ENCODE results near the gene GTF3C5.
"Not testable (repeated sequence)": the region's sequence is repeated elsewhere in the genome, so short reads cannot be mapped to it uniquely, and the experiment has no call there.

Gene GTF3C5

GRCh38 chr9:132996526-132996925, 34.3 kb upstream of the GTF3C5 start:
- no peak for DNase-seq

GRCh38 chr9:132997591-132997990, 33.2 kb upstream of the GTF3C5 start:
- DNase-seq, result no peak

GRCh38 chr9:132998221-132998620, 32.6 kb upstream of the GTF3C5 start:
- not testable (repeated sequence) for DNase-seq

GRCh38 chr9:132998831-132999635, 31.8 kb upstream of the GTF3C5 start:
- DNase-seq, result no peak

GRCh38 chr9:133002147-133003070, 28.4 kb upstream of the GTF3C5 start:
- DNase-seq, result no peak

GRCh38 chr9:133003071-133003461, 27.7 kb upstream of the GTF3C5 start:
- DNase-seq, result no peak

GRCh38 chr9:133003671-133004090, 27.1 kb upstream of the GTF3C5 start:
- no peak for DNase-seq

GRCh38 chr9:133004091-133004998, 26.5 kb upstream of the GTF3C5 start:
- no peak for DNase-seq

GRCh38 chr9:133004999-133005760, 25.6 kb upstream of the GTF3C5 start:
- no peak for DNase-seq

GRCh38 chr9:133005957-133006356, 24.8 kb upstream of the GTF3C5 start:
- DNase-seq, result no peak

- no peak for DNase-seq
These were observed 24.0 kb upstream of the GTF3C5 start for GRCh38 chr9:133006731-133007352.

GRCh38 chr9:133008406-133008805, 22.4 kb upstream of the GTF3C5 start:
- DNase-seq, result no peak

- no peak for DNase-seq
These were observed 22.0 kb upstream of the GTF3C5 start for GRCh38 chr9:133008824-133009223.

- no peak for DNase-seq
These were observed 20.8 kb upstream of the GTF3C5 start for GRCh38 chr9:133009906-133010582.

- no peak for DNase-seq
These were observed 16.1 kb upstream of the GTF3C5 start for GRCh38 chr9:133014696-133015095.

GRCh38 chr9:133023117-133023890, 7.5 kb upstream of the GTF3C5 start:
- no peak for DNase-seq

GRCh38 chr9:133026426-133026825, 4.4 kb upstream of the GTF3C5 start:
- DNase-seq, result no peak

GRCh38 chr9:133027134-133027533, 3.7 kb upstream of the GTF3C5 start:
- no peak for DNase-seq

GRCh38 chr9:133028221-133028620, 2.6 kb upstream of the GTF3C5 start:
- DNase-seq, result no peak

GRCh38 chr9:133029994-133030316, 842 bp upstream of the GTF3C5 start:
- DNase-seq, result no peak

- no peak for DNase-seq
These were observed 279 bp downstream of the GTF3C5 start for GRCh38 chr9:133031130-133031422.

Data from NCI-H2029 treated with DMSO at 0.1 percent for 48 hours (cell line).